ENCODE results near the gene IL5RA. TPM values are rescaled to one million over a fixed set of nuclear protein-coding genes. Genes with fewer than 3 reads are reported as not detected.

IL5RA gene
- total RNA-seq, 1 experiment from 2014 or later = not detected

- H4K20me1 ChIP-seq (ENCODE audit: insufficient read depth) = no peaks in the 10 kb centered on the region
Measured at GRCh38 chr3:3074551-3075257, 35.5 kb downstream of the IL5RA start.

More at GRCh38 chr3:3074551-3075257, 35.5 kb downstream of the IL5RA start:
- ChIA-PET RAD21 (ENCODE audit: low non-redundant PET in 1 of 2, low total read pairs in 2 of 2, uncharacterized antibody in 2 of 2, unreplicated experiment in 2 of 2) (no interaction called here), CTCF (no interaction called here), POLR2A (no interaction called here)
- H3K9me2 ChIP-seq (ENCODE audit: insufficient read depth) = no peaks in the 10 kb centered on the region
- H3K4me3 ChIP-seq (replicated peaks in 1 of 2; ENCODE audit: low read depth in 1 of 2, low read length in 2 of 2) = no peak overlapping the region
- no peak overlapping the region for H3K9ac ChIP-seq (ENCODE audit: low read length)
- intact Hi-C loops (cut with micrococcal nuclease) = no loop called here
- no peaks in the 10 kb centered on the region for H3K9me3 ChIP-seq (ENCODE audit: control insufficient read depth in 1 of 2, insufficient read depth in 1 of 2, low read depth in 1 of 2, low read length in 2 of 2)
- DNase-seq (ENCODE audit: low read depth, low spot score) (no peak), ATAC-seq (no peak)
- H2AFZ ChIP-seq (ENCODE audit: low read depth, low read length, poor library complexity, severe bottlenecking) = no peak overlapping the region
- no peaks in the 10 kb centered on the region for H3K79me2 ChIP-seq (ENCODE audit: insufficient read depth, low read length)
- peaks cover 9% of the 10 kb centered on the region; the same call in 1 of the 2 replicates for H3K27me3 ChIP-seq (ENCODE audit: insufficient read depth, low read length)
- no peaks in the 10 kb centered on the region for H3K4me1 ChIP-seq (ENCODE audit: control insufficient read depth in 1 of 2, insufficient read depth in 2 of 2, low read length in 2 of 2)
- TF ChIP-seq MAX (IDR thresholded peaks at IDR 0.05) (no peak), CBX3 (IDR thresholded peaks at IDR 0.05; ENCODE audit: low read depth) (no peak), TCF7L2 (IDR thresholded peaks at IDR 0.05; ENCODE audit: borderline replicate concordance, extremely low read depth, insufficient read depth, insufficient read length) (no peak), ZFX (IDR thresholded peaks at IDR 0.05) (no peak), ZBTB33 (IDR thresholded peaks at IDR 0.05; ENCODE audit: extremely low read depth, insufficient replicate concordance, low read length) (no peak), POLR2A (IDR thresholded peaks at IDR 0.05; ENCODE audit: borderline replicate concordance, extremely low read depth, insufficient read depth, insufficient read length) (no peak), JUND (IDR thresholded peaks at IDR 0.05) (no peak), RAD21 (IDR thresholded peaks at IDR 0.05; ENCODE audit: low read depth) (no peak), ZNF274 (IDR thresholded peaks at IDR 0.05; ENCODE audit: low read depth, low read length) (no peak), FOSL1 (IDR thresholded peaks at IDR 0.05; ENCODE audit: low read depth) (no peak), ELF1 (IDR thresholded peaks at IDR 0.05; ENCODE audit: borderline replicate concordance, low read depth) (no peak), ATF3 (IDR thresholded peaks at IDR 0.05) (no peak)
- BruUV-seq (replicated peaks) = no TSS peak
- H3K36me3 ChIP-seq (ENCODE audit: control insufficient read depth in 1 of 2, insufficient read depth in 2 of 2, low read length in 2 of 2) = no peaks in the 10 kb centered on the region
- H3K27ac ChIP-seq (ENCODE audit: low read depth, low read length) = no peak overlapping the region
- H3K4me2 ChIP-seq (ENCODE audit: low read length) = no peak overlapping the region
